Tibial artery (tissue), 4 donors: ENCODE measurements around the gene GARNL3.
A peak's percentile ranks its signal among the peaks of the same experiment; 100 is the strongest.

Experiments
- DNase-seq, 2 donors: peaks; one replicate each; pipeline ENCODE4 v3.0.0-alpha.2; 2019
- H3K27ac ChIP-seq, 2 donors: fragments of 200-600 bp; sonication (generic) in 1 of 2; 1 replicate in 1 of 2; 2 replicates in 1 of 2; pipeline ENCODE4 v1.5.1; 2018 to 2019; ENCODE audit warnings: mild to moderate bottlenecking in 1 of 2
- H3K27me3 ChIP-seq, 2 donors: fragments of 200-600 bp; sonication (generic) in 1 of 2; one replicate each; pipeline versions ENCODE4 v1.5.1 to v1.6.0; 2016 to 2019
- H3K36me3 ChIP-seq, 3 donors: fragments of 200-600 bp; sonication (generic) in 2 of 3; one replicate each; pipeline ENCODE4 v1.5.1; 2016 to 2019; ENCODE audit warnings: mild to moderate bottlenecking in 2 of 3
- H3K4me1 ChIP-seq, 4 donors: fragments of 200-600 bp; sonication (generic) in 2 of 4; 1 replicate in 3 of 4; 2 replicates in 1 of 4; pipeline ENCODE4 v1.5.1; 2016 to 2019
- H3K4me3 ChIP-seq, 2 donors: fragments of 200-600 bp; sonication (generic) in 1 of 2; 1 replicate in 1 of 2; 2 replicates in 1 of 2; pipeline ENCODE4 v1.5.1; 2018 to 2019; ENCODE audit warnings: mild to moderate bottlenecking in 2 of 2
- H3K9me3 ChIP-seq, 3 donors: fragments of 200-600 bp; sonication (generic) in 1 of 3; one replicate each; pipeline ENCODE4 v1.5.1; 2016 to 2019
- intact Hi-C: fragments of 100-400 bp; cut with DNase I; formaldehyde crosslinking; loops from one replicate; pipeline ENCODE4 v1.15.0; 2023; ENCODE audit warnings: low total_unique reads
- TF ChIP-seq, protein P1 (sequence below), 2 experiments: fragments of 200-600 bp in 1 of 2; fragments of 450-650 bp in 1 of 2; IDR thresholded peaks; one replicate each; pipeline ENCODE4 v1.5.1; 2017 to 2019; ENCODE audit warnings: antibody characterized with exemption in 2 of 2, mild to moderate bottlenecking in 1 of 2, moderate library complexity in 1 of 2

The GARNL3 gene

GRCh38 chr9:127386981-127387380, 122.4 kb downstream of the GARNL3 start:
- Histone ChIP-seq H3K36me3 (peaks cover 29 to 51% (median 32%) of the 10 kb centered on the region in 3 donors), H3K4me3 (no peak overlapping the region), H3K27me3 (no peaks in the 10 kb centered on the region), H3K27ac (no peak overlapping the region), H3K9me3 (no peaks in the 10 kb centered on the region), H3K4me1 (no peaks in the 10 kb centered on the region)
- no peak for DNase-seq
- intact Hi-C loops: no loop called here
- TF ChIP-seq, protein P1, sequence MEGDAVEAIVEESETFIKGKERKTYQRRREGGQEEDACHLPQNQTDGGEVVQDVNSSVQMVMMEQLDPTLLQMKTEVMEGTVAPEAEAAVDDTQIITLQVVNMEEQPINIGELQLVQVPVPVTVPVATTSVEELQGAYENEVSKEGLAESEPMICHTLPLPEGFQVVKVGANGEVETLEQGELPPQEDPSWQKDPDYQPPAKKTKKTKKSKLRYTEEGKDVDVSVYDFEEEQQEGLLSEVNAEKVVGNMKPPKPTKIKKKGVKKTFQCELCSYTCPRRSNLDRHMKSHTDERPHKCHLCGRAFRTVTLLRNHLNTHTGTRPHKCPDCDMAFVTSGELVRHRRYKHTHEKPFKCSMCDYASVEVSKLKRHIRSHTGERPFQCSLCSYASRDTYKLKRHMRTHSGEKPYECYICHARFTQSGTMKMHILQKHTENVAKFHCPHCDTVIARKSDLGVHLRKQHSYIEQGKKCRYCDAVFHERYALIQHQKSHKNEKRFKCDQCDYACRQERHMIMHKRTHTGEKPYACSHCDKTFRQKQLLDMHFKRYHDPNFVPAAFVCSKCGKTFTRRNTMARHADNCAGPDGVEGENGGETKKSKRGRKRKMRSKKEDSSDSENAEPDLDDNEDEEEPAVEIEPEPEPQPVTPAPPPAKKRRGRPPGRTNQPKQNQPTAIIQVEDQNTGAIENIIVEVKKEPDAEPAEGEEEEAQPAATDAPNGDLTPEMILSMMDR (IDR thresholded peaks at IDR 0.05): no peak

DNA sequence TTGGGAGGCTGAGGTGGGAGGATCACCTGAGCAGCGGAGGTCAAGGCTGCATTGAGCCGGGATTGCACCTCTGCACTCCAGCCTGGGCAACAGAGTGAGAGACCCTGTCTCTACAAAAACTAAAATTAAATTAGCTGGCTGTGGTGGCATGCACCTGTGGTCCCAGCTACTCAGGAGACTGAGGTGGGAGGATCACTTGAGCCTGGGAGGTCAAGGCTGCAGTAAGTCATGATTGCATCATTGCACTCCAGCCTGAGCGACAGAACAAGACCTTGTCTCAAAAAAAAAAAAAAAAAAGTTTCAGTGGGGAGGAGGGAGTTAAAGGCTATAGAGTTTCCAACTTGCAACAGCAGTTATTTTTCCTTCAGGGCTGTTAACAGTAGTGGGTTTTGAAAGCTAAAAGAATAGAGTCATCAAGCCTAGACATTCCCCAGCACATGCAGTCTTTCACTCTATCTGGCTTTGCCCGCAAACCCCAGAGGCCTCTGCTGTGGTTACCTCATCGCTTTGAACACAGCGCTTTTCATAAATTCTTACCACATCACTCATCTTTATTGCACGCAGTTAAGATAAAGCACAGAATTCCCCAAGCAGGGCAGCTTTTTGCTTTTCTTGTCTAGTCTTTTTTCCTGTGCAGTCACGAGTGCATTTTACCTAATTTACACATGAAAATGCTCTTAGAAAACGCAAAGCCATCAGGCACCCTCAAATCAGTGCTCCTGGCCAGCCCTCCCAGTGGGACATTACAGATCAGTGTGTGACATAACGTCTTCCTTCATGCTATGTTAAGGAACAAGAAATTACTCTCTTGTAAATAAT, 123.7 kb downstream of the GARNL3 start:
- peak in 1 of 2 donors; percentile 62 for DNase-seq
- H3K27ac ChIP-seq: peak overlapping the region in 1 of 2 donors; percentile 8
- peaks cover 42 to 64% (median 45%) of the 10 kb centered on the region in 3 donors for H3K36me3 ChIP-seq
- no peaks in the 10 kb centered on the region for H3K4me1 ChIP-seq
- H3K27me3 ChIP-seq: no peaks in the 10 kb centered on the region
- no peaks in the 10 kb centered on the region for H3K9me3 ChIP-seq
- intact Hi-C loops: no loop called here
- TF ChIP-seq, protein P1 (IDR thresholded peaks at IDR 0.05): no peak
- no peak overlapping the region for H3K4me3 ChIP-seq

DNA sequence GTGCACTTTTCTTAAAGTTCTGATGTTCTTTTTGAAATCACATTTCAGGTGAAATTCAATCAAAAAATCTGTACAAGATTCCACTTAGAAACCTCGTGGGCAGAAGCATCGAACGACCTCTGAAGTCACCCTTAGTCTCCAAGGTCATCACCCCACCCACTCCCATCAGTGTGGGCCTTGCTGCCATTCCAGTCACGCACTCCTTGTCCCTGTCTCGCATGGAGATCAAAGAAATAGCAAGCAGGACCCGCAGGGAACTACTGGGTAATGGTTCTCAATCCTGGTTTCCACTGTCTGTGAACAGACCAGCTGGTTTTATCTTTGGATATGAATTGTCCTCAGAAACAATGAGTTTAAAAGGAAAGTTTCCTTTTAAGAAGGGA, 124.3 kb downstream of the GARNL3 start:
- Histone ChIP-seq H3K4me1 (no peaks in the 10 kb centered on the region), H3K4me3 (no peak overlapping the region), H3K36me3 (peaks cover 44 to 68% (median 46%) of the 10 kb centered on the region in 3 donors), H3K9me3 (no peaks in the 10 kb centered on the region), H3K27me3 (no peaks in the 10 kb centered on the region), H3K27ac (peak overlapping the region in 1 of 2 donors; percentile 8)
- DNase-seq: no peak
- TF ChIP-seq, protein P1 (IDR thresholded peaks at IDR 0.05): no peak
- intact Hi-C loops: no loop called here

DNA sequence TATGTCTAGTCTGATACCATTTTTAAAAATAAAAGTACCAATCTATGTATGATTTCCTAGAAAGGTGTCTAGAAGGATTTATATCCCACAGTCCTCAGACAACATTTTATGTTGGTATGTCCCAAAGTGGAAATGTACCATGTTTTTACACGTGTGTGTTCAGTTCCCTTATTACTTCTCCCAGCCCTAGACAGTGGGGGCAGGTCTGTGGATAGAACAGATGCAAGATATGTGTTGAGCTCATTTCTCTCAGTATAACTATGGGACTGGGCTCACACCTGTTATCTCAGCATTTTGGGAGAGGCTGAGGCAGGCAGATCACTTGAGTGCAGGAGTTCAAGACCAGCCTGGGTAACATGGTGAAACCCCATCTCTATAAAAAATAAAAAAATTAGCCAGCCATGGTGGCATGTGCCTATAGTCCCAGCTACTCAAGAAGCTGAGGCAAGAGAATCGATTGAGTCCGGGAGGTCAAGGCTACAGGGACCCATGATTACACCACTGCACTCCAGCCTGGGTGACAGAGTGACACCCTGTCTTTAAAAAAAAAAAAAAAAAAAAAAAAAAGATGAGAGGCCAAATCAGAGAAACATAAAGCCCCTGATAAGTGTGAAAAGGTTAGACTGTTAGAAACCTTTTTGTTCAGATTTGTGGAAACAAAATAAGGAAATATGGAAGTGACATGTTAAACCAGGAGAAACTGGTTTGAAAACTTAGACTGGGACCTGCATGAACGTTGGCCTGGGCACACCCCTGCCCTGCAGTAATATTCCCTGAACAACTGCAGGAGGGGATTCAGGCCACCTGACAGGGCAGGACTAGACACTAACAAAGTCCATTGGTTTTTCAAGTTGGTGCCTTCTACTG, 125.0 kb downstream of the GARNL3 start:
- Histone ChIP-seq H3K4me1 (no peaks in the 10 kb centered on the region), H3K36me3 (peaks cover 44 to 68% (median 46%) of the 10 kb centered on the region in 3 donors), H3K4me3 (no peak overlapping the region), H3K27ac (no peak overlapping the region), H3K9me3 (no peaks in the 10 kb centered on the region), H3K27me3 (no peaks in the 10 kb centered on the region)
- intact Hi-C loops: no loop called here
- TF ChIP-seq, protein P1 (IDR thresholded peaks at IDR 0.05): no peak
- DNase-seq: no peak

GRCh38 chr9:127390248-127390545, 125.6 kb downstream of the GARNL3 start:
- peaks cover 44 to 62% (median 46%) of the 10 kb centered on the region in 3 donors for H3K36me3 ChIP-seq
- H3K27me3 ChIP-seq: no peaks in the 10 kb centered on the region
- H3K4me1 ChIP-seq: no peaks in the 10 kb centered on the region
- no peak for DNase-seq
- H3K4me3 ChIP-seq: no peak overlapping the region
- TF ChIP-seq, protein P1 (IDR thresholded peaks at IDR 0.05): no peak
- H3K27ac ChIP-seq: no peak overlapping the region
- H3K9me3 ChIP-seq: no peaks in the 10 kb centered on the region
- intact Hi-C loops: no loop called here
